K562 (cell line): Measurements from ENCODE around the gene MAGI1. TPM values are rescaled to one million over a fixed set of nuclear protein-coding genes. Genes with fewer than 3 reads are reported as not detected.

Experiments used
- ATAC-seq: fragments of 200-7000 bp; cut with Tn5 transposase; 3 replicates; pipeline ENCODE4 v1.9.1; 2020; ENCODE audit warnings: moderate library complexity
- BruUV-seq: library from RNA; stranded (reverse); fragments of 400-500 nt; replicated peaks from 2 replicates; lab custom pipeline; 2021; lab: Mats Ljungman, UMichigan
- CTCF ChIA-PET: fragments of 300-600 bp; formaldehyde crosslinking; extraction: SDS; loops from one replicate; lab custom pipeline; 2021; ENCODE audit warnings: low intra/inter-chr PET ratio; lab: Yijun Ruan, JAX
- POLR2A ChIA-PET: fragments of 300-600, 350-650 bp; sonication (Branson Sonifier 250); formaldehyde crosslinking; extraction: SDS; loops from one replicate; lab custom pipeline; 2021; ENCODE audit warnings: antibody characterized with exemption, inconsistent platforms; lab: Yijun Ruan, JAX
- DNase-seq, 4 experiments: peaks; one replicate each; pipeline versions ENCODE4 v3.0.0 to v3.0.0-alpha.2; 2011 to 2018; ENCODE audit warnings: low spot score in 3 of 4, mixed read lengths in 3 of 4; ENCODE audit errors: extremely low read depth in 1 of 4
- FAIRE-seq: peaks from 2 replicates; lab custom pipeline; 2011; peaks lifted over from hg19 to GRCh38; lab: Jason Lieb, UNC
- H2AFZ ChIP-seq: 2 replicates; pipeline ENCODE4 v1.6.0; 2011; ENCODE audit warnings: low read depth, low read length, control low read depth, inconsistent platforms
- H3K27ac ChIP-seq: fragments of 200-600 bp; 3 replicates; pipeline ENCODE4 v1.8.0; 2011; ENCODE audit warnings: low read depth, mild to moderate bottlenecking, control low read depth, inconsistent platforms, low read length, moderate library complexity, mixed read lengths; ENCODE audit errors: extremely low read depth
- H3K27me3 ChIP-seq, 2 experiments: fragments of 300-600 bp in 1 of 2; 2 replicates in 1 of 2; 3 replicates in 1 of 2; pipeline versions ENCODE4 v1.6.0 to v1.8.0; 2011; ENCODE audit warnings: inconsistent platforms in 2 of 2, low read length in 2 of 2, mild to moderate bottlenecking in 1 of 2, mixed read lengths in 1 of 2, moderate library complexity in 1 of 2; ENCODE audit not compliant: control insufficient read depth in 2 of 2, insufficient read depth in 2 of 2
- H3K36me3 ChIP-seq: fragments of 300-600 bp; 3 replicates; pipeline ENCODE4 v1.8.0; 2011; ENCODE audit warnings: mild to moderate bottlenecking, low read length, inconsistent platforms; ENCODE audit not compliant: control insufficient read depth, insufficient read depth
- H3K4me1 ChIP-seq, 2 experiments: fragments of 200-600 bp in 1 of 2; replicated peaks in 1 of 2; 2 replicates in 1 of 2; 3 replicates in 1 of 2; pipeline versions ENCODE4 v1.5.1 to v1.8.0; 2011; ENCODE audit warnings: inconsistent platforms in 2 of 2, low read length in 2 of 2, mild to moderate bottlenecking in 1 of 2, mixed read lengths in 1 of 2, moderate library complexity in 1 of 2; ENCODE audit not compliant: control insufficient read depth in 2 of 2, insufficient read depth in 2 of 2
- H3K4me2 ChIP-seq: 2 replicates; pipeline ENCODE4 v1.6.1; 2011; ENCODE audit warnings: low read length, control low read depth, inconsistent platforms, mixed read lengths; ENCODE audit not compliant: insufficient read depth
- H3K4me3 ChIP-seq: fragments of 200-600 bp; sonication (generic), shearing (Covaris generic); 2 replicates; pipeline ENCODE4 v1.5.1; 2016; ENCODE audit warnings: control low read depth, inconsistent platforms
- H3K79me2 ChIP-seq: fragments of 200-600 bp; 3 replicates; pipeline ENCODE4 v1.8.0; 2011; ENCODE audit warnings: low read length, inconsistent platforms; ENCODE audit not compliant: control insufficient read depth, insufficient read depth
- H3K9ac ChIP-seq, 2 experiments: 2 replicates each; pipeline versions ENCODE4 v1.6.0 to v1.6.1; 2011; ENCODE audit warnings: low read depth in 2 of 2, low read length in 2 of 2, control low read depth in 1 of 2, inconsistent platforms in 1 of 2, mild to moderate bottlenecking in 1 of 2, mixed read lengths in 1 of 2; ENCODE audit not compliant: insufficient read depth in 1 of 2
- H3K9me1 ChIP-seq: one replicate; pipeline ENCODE4 v1.6.0; 2011; ENCODE audit warnings: inconsistent platforms, mild to moderate bottlenecking, low read length, moderate library complexity; ENCODE audit not compliant: control insufficient read depth, insufficient read depth
- H3K9me3 ChIP-seq: replicated peaks from 2 replicates; pipeline ENCODE4 v1.5.1; 2011; ENCODE audit warnings: low read depth, low read length, inconsistent platforms; ENCODE audit not compliant: control insufficient read depth, insufficient read depth
- H4K20me1 ChIP-seq: replicated peaks from 2 replicates; pipeline ENCODE4 v1.6.1; 2011; ENCODE audit warnings: low read length, inconsistent platforms, mixed read lengths; ENCODE audit not compliant: control insufficient read depth, insufficient read depth
- ADNP ChIP-seq: fragments of 200-800 bp; sonication (Bioruptor generic); IDR thresholded peaks from 2 replicates; pipeline ENCODE4 v1.6.1; 2016; ENCODE audit warnings: missing genetic modification characterization, missing compliant biosample characterization
- FOXM1 ChIP-seq, 2 experiments: fragments of 450-650 bp in 1 of 2; sonication (generic) in 1 of 2; formaldehyde crosslinking in 1 of 2; IDR thresholded peaks; 2 replicates each; pipeline versions ENCODE4 v1.6.1 to v1.9.0; 2017 to 2022; ENCODE audit warnings: low read depth in 2 of 2, mild to moderate bottlenecking in 2 of 2, missing genetic modification reagents in 1 of 2, moderate library complexity in 1 of 2
- GATA2 ChIP-seq: sonication (generic); formaldehyde crosslinking; IDR thresholded peaks from 2 replicates; pipeline ENCODE4 v1.4.0; 2020; ENCODE audit warnings: mild to moderate bottlenecking, missing genetic modification reagents
- HDAC2 ChIP-seq: fragments of 450-650 bp; IDR thresholded peaks from 2 replicates; pipeline ENCODE4 v1.6.1; 2016; ENCODE audit warnings: mild to moderate bottlenecking
- L3MBTL2 ChIP-seq: fragments of 450-650 bp; IDR thresholded peaks from 2 replicates; pipeline ENCODE4 v1.6.1; 2016; ENCODE audit warnings: mild to moderate bottlenecking, moderate library complexity
- LCOR ChIP-seq: sonication (generic); formaldehyde crosslinking; IDR thresholded peaks from 2 replicates; pipeline ENCODE4 v1.8.0; 2022; ENCODE audit warnings: mild to moderate bottlenecking, missing genetic modification reagents
- MLLT1 ChIP-seq, 2 experiments: fragments of 450-650 bp; IDR thresholded peaks; 2 replicates each; pipeline ENCODE4 v1.6.1; 2016
- ZKSCAN3 ChIP-seq: fragments of 250-450 bp; sonication (Bioruptor Pico); IDR thresholded peaks from 2 replicates; pipeline ENCODE4 v1.4.0; 2020
- ZNF12 ChIP-seq: sonication (generic); formaldehyde crosslinking; IDR thresholded peaks from 2 replicates; pipeline ENCODE4 v1.4.0; 2020; ENCODE audit warnings: mild to moderate bottlenecking, missing genetic modification reagents
- ZNF311 ChIP-seq: fragments of 250-450 bp; sonication (Bioruptor Pico); IDR thresholded peaks from 2 replicates; pipeline ENCODE4 v1.4.0; 2020; ENCODE audit warnings: mild to moderate bottlenecking, moderate library complexity
- ZNF436 ChIP-seq: fragments of 250-450, 450-650 bp; sonication (Bioruptor Pico); formaldehyde crosslinking; IDR thresholded peaks from 2 replicates; pipeline ENCODE4 v1.7.0; 2020; ENCODE audit warnings: mild to moderate bottlenecking
- ZNF583 ChIP-seq: fragments of 250-450 bp; sonication (Bioruptor Pico); IDR thresholded peaks from 2 replicates; pipeline ENCODE4 v1.4.0; 2020
- ZNF830 ChIP-seq: fragments of 250-450 bp; sonication (Bioruptor Pico); IDR thresholded peaks from 2 replicates; pipeline ENCODE4 v1.5.0; 2021; ENCODE audit warnings: mild to moderate bottlenecking
- WGBS: fragments of 100-300 bp; shearing (Covaris generic); methylation state at CpG from one replicate; pipeline ENCODE4 v1.1.6; 2016; ENCODE audit warnings: low coverage, mixed read lengths; ENCODE audit not compliant: insufficient coverage; ENCODE audit errors: missing lambda C conversion rate; 5-methylcytosine and 5-hydroxymethylcytosine counted together
- in situ Hi-C: fragments of 300-500 bp; cut with MboI; formaldehyde crosslinking; loops from 4 replicates; pipeline ENCODE4 v1.15.0; 2018; ENCODE audit warnings: inconsistent platforms, mixed read lengths
- intact Hi-C: fragments of 100-400 bp; cut with micrococcal nuclease; formaldehyde crosslinking; loops from 2 replicates; pipeline ENCODE4 v1.14.2; 2022
- polyA plus RNA-seq, 8 experiments: library from polyadenylated mRNA; depleted of rRNA in 4 of 8; stranded (reverse) in 5 of 8; unstranded in 3 of 8; fragments of >200 nt; fragmentation: Nextera tagmentation in 2 of 8; fragmentation: Illumina TruSeq in 1 of 8; extraction: Ambion mirVana in 2 of 8; extraction: Trizol in 1 of 8; gene quantifications; 2 replicates each; pipeline versions ENCODE4 v1.2.1 to v1.2.3, GENCODE V29; 2011 to 2014; ENCODE audit warnings: inconsistent platforms in 1 of 8, missing spikeins in 1 of 8
- total RNA-seq, 7 experiments: library from RNA; depleted of rRNA in 6 of 7; stranded (reverse); fragments of >200 nt in 6 of 7; fragmentation: Illumina TruSeq in 2 of 7; extraction: Trizol in 2 of 7; gene quantifications; 2 replicates each; pipeline versions ENCODE4 v1.2.1 to v1.2.3, GENCODE V29; 2011 to 2021; ENCODE audit warnings: low replicate concordance in 1 of 7
- TF ChIP-seq, protein P1 (sequence below): sonication (generic); formaldehyde crosslinking; IDR thresholded peaks from 2 replicates; pipeline ENCODE4 v1.8.1; 2023; ENCODE audit warnings: mild to moderate bottlenecking, missing genetic modification reagents, moderate library complexity

The MAGI1 gene
- total and polyA plus RNA-seq, 9 of the 15 experiments (the other 6 are each of a cell fraction or from before 2014, with no cell fraction given): 7.8 to 59.4 (median 43.2) TPM

- intact Hi-C loops (no loop called here), in situ Hi-C loops (no loop called here)
- DNase-seq: no peak
- CTCF ChIA-PET: no interaction called here
- no peaks in the 10 kb centered on the region for H4K20me1 ChIP-seq
- no peaks in the 10 kb centered on the region for H3K9me3 ChIP-seq
- no peak overlapping the region for H3K9ac ChIP-seq
- H3K9me1 ChIP-seq: no peaks in the 10 kb centered on the region
- TF ChIP-seq L3MBTL2: no peak
- TF ChIP-seq ZNF830: no peak
- no peak for TF ChIP-seq MLLT1 (IDR thresholded peaks at IDR 0.05)
- TF ChIP-seq GATA2: no peak
- no peak for TF ChIP-seq LCOR (CRISPR knock-in tag)
- TF ChIP-seq, protein P1, sequence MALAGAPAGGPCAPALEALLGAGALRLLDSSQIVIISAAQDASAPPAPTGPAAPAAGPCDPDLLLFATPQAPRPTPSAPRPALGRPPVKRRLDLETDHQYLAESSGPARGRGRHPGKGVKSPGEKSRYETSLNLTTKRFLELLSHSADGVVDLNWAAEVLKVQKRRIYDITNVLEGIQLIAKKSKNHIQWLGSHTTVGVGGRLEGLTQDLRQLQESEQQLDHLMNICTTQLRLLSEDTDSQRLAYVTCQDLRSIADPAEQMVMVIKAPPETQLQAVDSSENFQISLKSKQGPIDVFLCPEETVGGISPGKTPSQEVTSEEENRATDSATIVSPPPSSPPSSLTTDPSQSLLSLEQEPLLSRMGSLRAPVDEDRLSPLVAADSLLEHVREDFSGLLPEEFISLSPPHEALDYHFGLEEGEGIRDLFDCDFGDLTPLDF (CRISPR knock-in tag): no peak
- TF ChIP-seq ZNF583 (CRISPR knock-in tag): no peak
- no peak for TF ChIP-seq ADNP
- TF ChIP-seq ZKSCAN3 (CRISPR knock-in tag): no peak
- no peak for TF ChIP-seq HDAC2
- TF ChIP-seq ZNF311 (CRISPR knock-in tag): no peak
- no peak for TF ChIP-seq FOXM1 (IDR thresholded peaks at IDR 0.05; ENCODE audit: low read depth)
- TF ChIP-seq FOXM1 (CRISPR knock-in tag; IDR thresholded peaks at IDR 0.05; ENCODE audit: low read depth): no peak
- no peak for TF ChIP-seq ZNF12 (CRISPR knock-in tag)
- no peak for TF ChIP-seq ZNF436 (CRISPR knock-in tag)
- TF ChIP-seq, all 486 proteins: peak for 0
- Histone ChIP-seq H3K36me3 (no peaks in the 10 kb centered on the region), H3K4me2 (no peak overlapping the region), H3K27me3 (no peaks in the 10 kb centered on the region), H3K4me1 (no peaks in the 10 kb centered on the region), H3K79me2 (no peaks in the 10 kb centered on the region), H2AFZ (no peak overlapping the region), H3K4me3 (no peak overlapping the region), H3K27ac (no peak overlapping the region)
- WGBS: 5% methylated on average over 5 of the region's 5 CpGs
- POLR2A ChIA-PET: interaction anchor here (0.6 kb wide), 1 partner anchor 644 kb away, joined by 3 read pairs; no protein-coding TSS in a partner anchor
- FAIRE-seq (no peak), ATAC-seq (no peak)
- BruUV-seq: no TSS peak
Observed at GRCh38 chr3:66083096-66083678, 44.5 kb upstream of the MAGI1 start.
